HAP-1 (cell line): ENCODE measurements around the gene BAIAP2.
"Not testable (repeated sequence)": the region's sequence is repeated elsewhere in the genome, so short reads cannot be mapped to it uniquely, and the experiment has no call there.

Experiments used
- DNase-seq, 2 experiments: peaks; one replicate each; pipeline ENCODE4 v3.0.0-alpha.2; 2016 to 2020; ENCODE audit warnings: low spot score in 2 of 2
- H3K27me3 ChIP-seq: fragments of 250-450 bp; sonication (Bioruptor Pico); 2 replicates; pipeline ENCODE4 v1.5.1; 2020; ENCODE audit warnings: low read depth, mild to moderate bottlenecking, moderate library complexity
- H3K36me3 ChIP-seq: fragments of 250-450 bp; sonication (Bioruptor Pico); replicated peaks from 2 replicates; pipeline ENCODE4 v1.5.1; 2020; ENCODE audit warnings: mild to moderate bottlenecking
- H3K4me1 ChIP-seq: fragments of 250-450 bp; sonication (Bioruptor Pico); 2 replicates; pipeline ENCODE4 v1.5.1; 2020; ENCODE audit warnings: mild to moderate bottlenecking
- H3K4me3 ChIP-seq: fragments of 250-450 bp; sonication (Bioruptor Pico); 2 replicates; pipeline ENCODE4 v1.5.1; 2020; ENCODE audit warnings: mild to moderate bottlenecking, moderate library complexity
- H3K9me3 ChIP-seq: fragments of 250-450 bp; sonication (Bioruptor Pico); 2 replicates; pipeline ENCODE4 v1.5.1; 2020; ENCODE audit warnings: mild to moderate bottlenecking, moderate library complexity
- in situ Hi-C: fragments of 300-500 bp; cut with MboI; formaldehyde crosslinking; loops from 3 replicates; pipeline ENCODE4 v1.14.3; 2020; ENCODE audit warnings: low sequenced_read_pairs, inconsistent platforms, mixed read lengths

The BAIAP2 gene

GRCh38 chr17:81147701-81148100 lies 112.8 kb downstream of the BAIAP2 start:
- in situ Hi-C loops: no loop called here
- H3K4me1 ChIP-seq: no peaks in the 10 kb centered on the region; the same call in 1 of the 2 replicates
- H3K27me3 ChIP-seq: no peaks in the 10 kb centered on the region
- DNase-seq: no peak
- H3K4me3 ChIP-seq: no peak overlapping the region
- no peaks in the 10 kb centered on the region for H3K9me3 ChIP-seq
- no peaks in the 10 kb centered on the region for H3K36me3 ChIP-seq

- no peaks in the 10 kb centered on the region for H3K9me3 ChIP-seq
- H3K36me3 ChIP-seq: no peaks in the 10 kb centered on the region
- H3K4me3 ChIP-seq: no peak overlapping the region
- H3K27me3 ChIP-seq: no peaks in the 10 kb centered on the region
- DNase-seq: no peak
- in situ Hi-C loops: no loop called here
- H3K4me1 ChIP-seq: no peaks in the 10 kb centered on the region
Observed at GRCh38 chr17:81148571-81148970, 113.6 kb downstream of the BAIAP2 start.

GRCh38 chr17:81148986-81149533 lies 114.1 kb downstream of the BAIAP2 start:
- in situ Hi-C loops: no loop called here
- no peaks in the 10 kb centered on the region for H3K36me3 ChIP-seq
- no peak for DNase-seq
- no peaks in the 10 kb centered on the region for H3K4me1 ChIP-seq
- H3K27me3 ChIP-seq: no peaks in the 10 kb centered on the region
- H3K9me3 ChIP-seq: no peaks in the 10 kb centered on the region
- no peak overlapping the region for H3K4me3 ChIP-seq

DNA sequence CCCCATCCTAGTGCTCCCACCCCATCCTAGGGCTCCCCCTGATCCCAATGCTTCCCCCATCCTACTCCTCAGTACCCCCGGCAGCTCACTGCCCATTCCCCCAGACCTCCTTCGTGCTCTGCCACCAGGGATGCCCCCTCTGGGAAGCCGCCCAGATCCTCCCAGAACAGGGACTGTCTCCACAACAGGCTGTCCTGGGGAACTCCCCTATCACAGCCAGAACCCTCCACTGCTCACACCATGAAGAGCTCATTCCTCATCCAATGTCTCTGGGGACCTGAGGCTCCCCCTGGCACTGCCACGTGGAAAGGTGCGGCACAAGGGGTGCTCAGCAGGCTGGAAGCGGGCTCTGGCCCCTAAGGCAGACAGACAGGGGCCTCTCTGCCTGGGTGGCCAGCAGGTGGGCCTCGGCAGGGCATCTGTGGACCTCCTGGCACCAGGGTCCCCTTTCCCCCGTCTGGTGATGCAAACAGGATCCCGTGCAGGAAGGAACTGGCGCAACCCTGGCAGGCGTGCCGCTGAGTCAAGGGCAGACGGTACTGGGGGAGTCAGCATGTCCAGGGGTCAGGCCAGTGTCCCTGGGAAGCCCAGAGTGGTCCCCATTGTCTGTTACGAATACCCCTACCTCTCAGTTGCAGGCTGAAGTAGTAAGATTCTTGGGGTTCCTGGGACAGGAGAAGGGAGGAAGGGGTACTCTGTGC lies 115.6 kb downstream of the BAIAP2 start:
- no peaks in the 10 kb centered on the region for H3K27me3 ChIP-seq
- no peaks in the 10 kb centered on the region for H3K36me3 ChIP-seq
- H3K4me3 ChIP-seq: no peak overlapping the region
- in situ Hi-C loops: no loop called here
- no peaks in the 10 kb centered on the region for H3K4me1 ChIP-seq
- no peaks in the 10 kb centered on the region for H3K9me3 ChIP-seq
- no peak for DNase-seq

DNA sequence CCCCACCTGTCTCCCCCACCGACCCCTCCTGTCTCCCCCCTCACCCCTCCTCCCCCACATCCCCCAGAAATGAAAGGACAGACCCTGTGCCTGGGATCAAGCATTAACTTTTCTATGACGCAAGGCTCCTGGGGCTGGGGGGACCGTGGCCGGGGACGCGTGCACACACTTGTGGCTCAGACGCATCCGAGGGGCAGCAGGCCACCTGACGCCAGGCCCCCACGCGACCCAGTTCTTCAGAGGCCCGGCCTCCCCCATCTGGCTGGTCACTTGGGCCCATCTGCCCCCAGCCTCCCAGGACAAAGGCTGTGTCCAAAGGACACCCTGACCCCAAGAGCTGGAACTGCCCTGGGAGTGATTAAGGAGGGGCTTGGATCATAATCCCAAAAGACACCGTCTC lies 116.3 kb downstream of the BAIAP2 start:
- in situ Hi-C loops: no loop called here

DNA sequence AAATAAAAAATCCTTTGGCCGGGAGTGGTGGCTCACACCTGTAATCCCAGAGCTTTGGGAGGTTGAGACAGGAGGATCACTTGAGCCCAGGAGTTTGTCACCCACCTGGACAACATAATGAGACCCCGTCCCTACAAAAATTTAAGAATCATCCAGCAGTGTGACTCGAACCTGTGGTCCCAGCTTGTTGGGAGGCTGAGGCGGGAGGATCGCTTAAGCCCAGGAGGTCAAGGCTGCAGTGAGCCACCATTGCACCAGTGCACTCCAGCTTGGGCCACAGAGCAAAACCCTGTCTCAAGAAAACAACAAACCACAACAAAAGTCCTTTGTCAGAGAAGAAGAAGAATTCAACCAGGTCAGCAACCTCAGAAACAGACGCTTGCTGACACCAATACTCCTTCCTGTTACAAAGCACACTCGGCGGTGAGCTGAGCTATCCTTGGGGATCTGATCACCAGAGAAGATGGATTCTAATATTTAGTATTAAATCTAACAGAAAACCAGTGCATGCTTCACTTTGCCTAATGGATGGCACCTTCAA lies 117.4 kb downstream of the BAIAP2 start:
- Histone ChIP-seq H3K27me3 (no peaks in the 10 kb centered on the region), H3K4me3 (no peak overlapping the region), H3K9me3 (no peaks in the 10 kb centered on the region), H3K4me1 (no peaks in the 10 kb centered on the region), H3K36me3 (no peaks in the 10 kb centered on the region)
- in situ Hi-C loops: no loop called here
- DNase-seq: no peak

More for the DNA sequence above, 116.3 kb downstream of the BAIAP2 start:
- H3K4me1 ChIP-seq: no peaks in the 10 kb centered on the region
- no peak overlapping the region for H3K4me3 ChIP-seq
- no peaks in the 10 kb centered on the region for H3K27me3 ChIP-seq
- no peak for DNase-seq
- H3K36me3 ChIP-seq: no peaks in the 10 kb centered on the region
- no peaks in the 10 kb centered on the region for H3K9me3 ChIP-seq

GRCh38 chr17:81153340-81153803 lies 118.4 kb downstream of the BAIAP2 start:
- H3K36me3 ChIP-seq: no peaks in the 10 kb centered on the region
- no peak overlapping the region for H3K4me3 ChIP-seq
- in situ Hi-C loops: no loop called here
- DNase-seq: no peak
- no peaks in the 10 kb centered on the region for H3K4me1 ChIP-seq
- no peaks in the 10 kb centered on the region for H3K27me3 ChIP-seq
- H3K9me3 ChIP-seq: no peaks in the 10 kb centered on the region

- in situ Hi-C loops, H3K27me3 ChIP-seq, H3K9me3 ChIP-seq, H3K36me3 ChIP-seq, H3K4me1 ChIP-seq, DNase-seq, H3K4me3 ChIP-seq: not testable (repeated sequence)
Observed at GRCh38 chr17:81154016-81154415, 119.1 kb downstream of the BAIAP2 start.

DNA sequence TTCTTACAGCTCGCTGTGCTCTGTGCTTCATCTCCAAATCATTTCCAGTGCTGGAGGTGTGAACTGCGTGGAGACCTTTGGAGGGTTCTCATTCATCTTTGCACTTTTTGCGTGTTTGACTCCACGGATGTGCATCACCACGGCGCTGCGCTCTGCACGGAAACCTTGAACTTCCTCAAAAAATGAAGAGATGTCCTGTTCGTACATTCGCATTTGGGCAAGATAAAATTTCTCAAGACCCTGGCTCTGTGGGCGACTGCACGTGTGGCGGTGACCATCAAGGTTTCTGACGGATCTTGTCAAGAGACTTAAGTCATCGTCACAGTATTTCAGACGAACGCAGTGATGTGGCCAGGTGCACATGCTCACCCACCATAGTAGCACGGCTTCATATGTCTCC lies 120.0 kb downstream of the BAIAP2 start:
- Histone ChIP-seq H3K9me3 (no peaks in the 10 kb centered on the region), H3K36me3 (no peaks in the 10 kb centered on the region), H3K4me3 (no peak overlapping the region), H3K4me1 (no peaks in the 10 kb centered on the region), H3K27me3 (no peaks in the 10 kb centered on the region)
- in situ Hi-C loops: no loop called here
- DNase-seq: no peak

- Histone ChIP-seq H3K4me3 (no peak overlapping the region), H3K27me3 (no peaks in the 10 kb centered on the region)
- in situ Hi-C loops: no loop called here
Observed at GRCh38 chr17:81156866-81157805, 122.2 kb downstream of the BAIAP2 start.

GRCh38 chr17:81157848-81158687 lies 123.1 kb downstream of the BAIAP2 start:
- DNase-seq: no peak
- in situ Hi-C loops: no loop called here
- Histone ChIP-seq H3K9me3 (no peaks in the 10 kb centered on the region), H3K27me3 (no peaks in the 10 kb centered on the region), H3K36me3 (no peaks in the 10 kb centered on the region), H3K4me1 (no peaks in the 10 kb centered on the region), H3K4me3 (no peak overlapping the region)

More at GRCh38 chr17:81156866-81157805, 122.2 kb downstream of the BAIAP2 start:
- Histone ChIP-seq H3K36me3 (no peaks in the 10 kb centered on the region), H3K4me1 (no peaks in the 10 kb centered on the region), H3K9me3 (no peaks in the 10 kb centered on the region)
- DNase-seq: no peak

GRCh38 chr17:81158688-81159590 lies 124.0 kb downstream of the BAIAP2 start:
- in situ Hi-C loops: no loop called here
- no peak for DNase-seq
- Histone ChIP-seq H3K27me3 (no peaks in the 10 kb centered on the region), H3K4me3 (no peak overlapping the region), H3K36me3 (no peaks in the 10 kb centered on the region), H3K4me1 (no peaks in the 10 kb centered on the region), H3K9me3 (no peaks in the 10 kb centered on the region)
